ENCODE measurements around the gene GRAMD1B.
"Not testable (repeated sequence)": the region's sequence is repeated elsewhere in the genome, so short reads cannot be mapped to it uniquely, and the experiment has no call there.

Gene GRAMD1B

DNA sequence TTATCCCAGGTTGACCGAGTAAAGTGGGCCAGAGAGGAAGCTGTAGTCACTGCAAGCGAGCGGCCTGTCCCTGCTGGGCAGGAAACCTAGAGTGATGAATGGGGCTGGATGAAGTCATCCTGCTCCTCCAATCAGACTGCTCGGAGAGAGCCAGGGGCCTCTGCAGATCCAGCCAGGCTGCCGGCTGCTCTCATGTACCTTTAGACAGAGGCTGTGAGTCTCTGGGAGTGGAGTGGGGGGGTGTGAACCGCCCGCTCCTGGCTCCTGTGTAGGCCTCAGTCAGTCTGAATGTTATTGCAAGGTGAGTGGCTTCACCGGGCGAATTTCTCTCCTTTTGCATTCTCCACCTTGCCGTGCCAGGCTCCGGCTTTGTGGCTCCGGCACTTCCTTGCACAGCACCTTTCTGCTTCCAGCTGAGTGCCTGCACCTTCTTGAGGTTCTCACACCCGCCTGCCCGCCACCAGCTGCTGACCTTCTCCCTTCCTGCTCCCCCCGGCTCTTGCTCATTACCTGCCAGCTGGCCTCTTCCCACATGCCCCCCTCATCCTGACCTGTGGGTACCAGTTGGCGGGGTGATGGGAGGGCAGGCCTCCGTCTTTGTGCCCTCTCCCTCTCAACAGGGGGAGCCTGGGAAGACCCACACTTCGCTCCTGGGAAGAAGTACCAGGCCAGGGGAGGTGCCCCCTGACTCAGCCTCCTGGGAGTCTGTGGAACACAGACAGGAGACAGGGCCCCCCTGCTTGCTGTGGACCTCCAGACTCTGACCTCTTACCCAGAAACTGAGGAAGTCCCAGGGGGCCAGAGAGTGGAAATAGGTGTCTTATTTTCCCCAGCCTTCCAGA is 79.9 kb downstream of the GRAMD1B start:
- no peak for DNase-seq (ENCODE audit: low read depth in 2 of 2)

DNA sequence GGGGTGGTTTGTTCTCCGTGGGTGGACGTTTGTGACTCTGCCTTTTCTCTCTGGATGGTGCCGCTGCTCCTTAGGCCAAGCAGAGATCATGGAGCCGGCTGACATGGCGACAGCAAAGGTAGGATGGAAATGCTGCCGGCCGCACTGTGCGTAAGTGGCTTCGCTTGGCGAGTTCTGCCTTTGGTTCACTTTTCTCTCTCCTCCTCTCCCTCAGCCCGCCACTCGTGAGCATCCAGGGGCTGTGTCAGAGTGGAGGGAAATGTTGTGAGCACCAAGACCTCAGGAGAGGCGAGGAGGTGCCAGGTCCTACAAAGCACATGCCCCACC is 80.5 kb downstream of the GRAMD1B start:
- no peak for DNase-seq (ENCODE audit: low read depth in 2 of 2)

- peak in 1 of 2 donors; percentile 14 for DNase-seq (ENCODE audit: low read depth in 2 of 2)
These were observed 81.2 kb downstream of the GRAMD1B start for GRCh38 chr11:123511037-123511870.

GRCh38 chr11:123513309-123513708 is 83.2 kb downstream of the GRAMD1B start:
- DNase-seq (ENCODE audit: low read depth in 2 of 2): not testable (repeated sequence)

DNA sequence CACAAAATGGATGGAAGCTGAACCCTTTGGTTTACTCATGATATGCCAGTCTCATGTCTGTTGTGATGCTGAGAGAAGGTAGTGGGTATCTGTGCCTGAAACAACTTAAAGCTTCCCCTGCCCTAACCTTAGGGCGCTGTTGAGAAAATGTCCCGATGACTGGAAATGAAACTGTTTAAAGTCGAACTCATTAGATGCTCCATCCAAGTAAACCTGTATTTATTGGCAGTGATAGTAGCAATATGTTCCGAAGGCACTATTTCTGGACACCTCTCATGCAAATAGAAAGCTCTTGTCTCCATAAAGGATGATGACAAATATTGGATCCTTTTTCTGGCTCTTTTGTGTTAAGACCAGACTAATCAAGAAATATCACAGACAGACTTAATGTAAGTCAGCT is 86.2 kb downstream of the GRAMD1B start:
- no peak for DNase-seq (ENCODE audit: low read depth in 2 of 2)

GRCh38 chr11:123517559-123518364 is 87.7 kb downstream of the GRAMD1B start:
- no peak for DNase-seq (ENCODE audit: low read depth in 2 of 2)

DNA sequence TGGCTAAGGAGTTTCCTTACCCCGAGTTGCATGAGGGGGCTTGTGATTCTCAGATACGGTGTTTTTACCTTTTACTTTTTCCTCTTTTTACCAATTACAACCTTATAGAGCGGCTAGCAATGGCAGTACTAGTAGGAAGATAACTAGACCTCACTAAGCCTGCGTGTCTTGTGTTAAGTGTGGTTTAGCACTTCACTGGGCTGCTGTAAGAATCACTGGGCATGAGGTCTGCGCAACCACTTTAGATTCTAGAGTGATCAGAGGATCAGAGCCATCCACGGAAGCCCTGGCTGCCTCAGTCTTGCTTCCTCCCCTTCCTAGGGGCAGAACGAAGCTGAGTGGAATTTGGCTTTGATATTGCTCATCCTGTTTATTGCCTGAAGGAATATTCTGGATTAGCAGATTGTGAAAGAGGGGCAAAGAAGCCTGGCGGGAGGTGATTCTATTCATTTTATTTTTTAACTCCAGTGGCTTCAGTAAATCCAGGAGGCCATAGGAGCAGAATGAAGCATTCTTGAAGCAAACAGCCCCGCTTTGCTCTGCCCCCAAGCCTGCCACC is 88.5 kb downstream of the GRAMD1B start:
- DNase-seq (ENCODE audit: low read depth in 2 of 2): no peak

DNA sequence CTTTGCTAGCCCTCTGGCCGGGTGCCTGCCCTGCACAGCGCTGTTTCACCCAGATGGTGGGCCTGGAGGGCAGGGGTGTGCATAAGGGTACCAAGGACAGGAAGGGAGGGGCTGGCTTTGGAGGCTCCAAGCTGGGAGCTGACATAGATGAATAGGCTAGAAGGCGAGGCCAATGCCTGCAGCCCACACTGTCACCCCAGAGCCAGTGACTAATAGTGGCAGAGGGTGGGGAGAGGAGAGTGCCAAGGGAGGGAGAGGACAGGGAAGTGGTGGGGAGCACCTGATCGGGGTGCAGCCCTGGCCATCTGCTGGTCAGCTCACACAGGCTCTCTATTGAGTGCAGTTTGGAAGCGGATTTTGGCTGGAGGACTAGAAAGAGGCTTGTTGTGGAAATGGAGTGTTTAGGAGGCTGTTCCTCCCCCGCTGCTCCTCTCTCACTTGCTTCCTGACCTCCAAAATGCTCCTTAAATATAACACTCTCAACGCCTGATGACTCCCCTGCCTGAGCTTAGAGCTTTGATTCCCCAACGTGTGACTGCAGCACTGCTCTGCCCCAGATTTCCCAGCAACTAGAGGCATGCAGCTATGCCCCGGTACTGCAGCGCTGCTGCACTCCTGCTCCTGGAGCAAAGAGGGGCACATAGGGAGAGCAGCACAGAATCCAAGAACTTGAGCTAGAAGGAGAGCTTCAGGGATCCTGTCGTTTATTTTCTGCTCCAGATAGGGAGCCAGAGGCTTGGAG is 89.2 kb downstream of the GRAMD1B start:
- DNase-seq (ENCODE audit: low read depth in 2 of 2): no peak

GRCh38 chr11:123519797-123520193 is 89.7 kb downstream of the GRAMD1B start:
- no peak for DNase-seq (ENCODE audit: low read depth in 2 of 2)

GRCh38 chr11:123520476-123520875 is 90.4 kb downstream of the GRAMD1B start:
- DNase-seq (ENCODE audit: low read depth in 2 of 2): not testable (repeated sequence)

DNA sequence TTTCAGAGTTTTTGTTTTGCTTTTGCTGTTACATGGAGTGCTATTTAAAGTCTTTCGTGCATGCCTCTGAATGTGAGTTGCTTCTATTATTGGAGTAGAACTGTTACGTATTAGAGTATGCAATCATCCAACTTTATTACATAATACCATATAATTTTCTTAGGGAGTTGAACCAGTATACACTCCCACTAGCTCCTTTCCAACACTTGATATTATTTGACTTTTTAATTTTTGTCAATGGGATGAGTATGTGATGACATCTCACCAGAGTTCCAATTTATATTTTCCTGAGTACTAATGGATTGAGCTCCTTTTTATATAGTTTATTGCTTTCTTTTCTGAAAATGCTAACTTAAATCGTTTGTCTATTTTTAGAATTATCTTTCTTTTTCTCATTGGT is 90.9 kb downstream of the GRAMD1B start:
- no peak for DNase-seq (ENCODE audit: low read depth in 2 of 2)

DNA sequence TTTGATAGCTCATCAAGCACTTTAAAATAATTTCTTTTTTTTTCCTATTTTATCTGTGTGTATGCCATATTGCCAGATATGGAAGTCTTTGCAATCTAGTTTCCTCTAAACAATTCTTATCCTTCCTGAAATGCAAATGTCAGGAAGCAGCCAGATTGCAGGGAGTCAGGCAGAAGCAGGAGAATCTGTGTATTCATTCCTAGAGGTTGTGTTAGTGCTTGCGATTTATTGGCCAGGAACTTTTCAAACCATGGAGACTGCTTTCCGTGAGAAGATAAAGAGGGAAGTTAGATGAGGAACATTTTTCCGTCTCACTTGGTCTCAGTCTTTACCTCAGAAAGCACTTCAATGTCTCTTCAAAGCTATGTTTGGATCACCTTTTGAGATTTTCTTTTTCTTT is 91.9 kb downstream of the GRAMD1B start:
- no peak for DNase-seq (ENCODE audit: low read depth in 2 of 2)

DNA sequence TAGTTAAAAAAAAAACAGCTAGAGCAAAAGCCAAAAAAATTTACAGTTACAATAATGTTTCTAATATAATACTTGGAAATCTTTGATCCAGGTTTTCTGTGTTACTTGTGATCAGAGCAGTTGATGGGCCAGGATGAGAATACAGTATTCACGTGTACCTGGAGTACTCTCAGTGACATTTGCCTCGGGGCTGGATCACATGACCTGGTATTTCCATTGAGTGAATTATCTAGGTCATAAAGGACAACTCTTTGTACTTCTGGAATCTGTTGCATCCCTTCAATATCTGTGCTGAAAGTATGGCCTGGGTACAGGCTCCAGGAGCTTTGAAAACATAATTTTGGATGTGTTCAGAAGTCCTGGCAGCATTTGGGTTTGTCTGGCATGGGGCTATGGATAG is 93.5 kb downstream of the GRAMD1B start:
- no peak for DNase-seq (ENCODE audit: low read depth in 2 of 2)

DNA sequence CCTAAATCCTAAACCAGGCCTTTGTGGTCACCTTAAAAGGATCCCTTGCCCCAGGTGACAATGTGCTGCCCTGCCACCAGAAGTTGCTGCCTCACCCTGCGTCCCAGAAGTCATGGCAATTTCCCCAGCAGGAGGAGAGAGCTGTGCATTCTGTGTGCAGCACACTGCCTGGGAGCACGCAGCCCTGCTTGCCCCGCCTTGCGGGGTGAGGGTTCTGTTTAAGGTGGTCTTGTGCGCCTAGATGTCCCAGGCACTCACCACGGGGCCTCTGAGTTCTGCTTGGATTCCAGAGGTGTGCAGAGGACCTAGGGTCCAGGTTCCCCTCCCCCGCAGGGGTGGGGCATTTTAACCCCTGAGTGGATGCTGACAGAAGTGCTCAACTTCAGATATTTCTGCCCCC is 95.0 kb downstream of the GRAMD1B start:
- DNase-seq (ENCODE audit: low read depth in 2 of 2): no peak

- DNase-seq (ENCODE audit: low read depth in 2 of 2): no peak
These were observed 95.4 kb downstream of the GRAMD1B start for GRCh38 chr11:123525511-123525918.

DNA sequence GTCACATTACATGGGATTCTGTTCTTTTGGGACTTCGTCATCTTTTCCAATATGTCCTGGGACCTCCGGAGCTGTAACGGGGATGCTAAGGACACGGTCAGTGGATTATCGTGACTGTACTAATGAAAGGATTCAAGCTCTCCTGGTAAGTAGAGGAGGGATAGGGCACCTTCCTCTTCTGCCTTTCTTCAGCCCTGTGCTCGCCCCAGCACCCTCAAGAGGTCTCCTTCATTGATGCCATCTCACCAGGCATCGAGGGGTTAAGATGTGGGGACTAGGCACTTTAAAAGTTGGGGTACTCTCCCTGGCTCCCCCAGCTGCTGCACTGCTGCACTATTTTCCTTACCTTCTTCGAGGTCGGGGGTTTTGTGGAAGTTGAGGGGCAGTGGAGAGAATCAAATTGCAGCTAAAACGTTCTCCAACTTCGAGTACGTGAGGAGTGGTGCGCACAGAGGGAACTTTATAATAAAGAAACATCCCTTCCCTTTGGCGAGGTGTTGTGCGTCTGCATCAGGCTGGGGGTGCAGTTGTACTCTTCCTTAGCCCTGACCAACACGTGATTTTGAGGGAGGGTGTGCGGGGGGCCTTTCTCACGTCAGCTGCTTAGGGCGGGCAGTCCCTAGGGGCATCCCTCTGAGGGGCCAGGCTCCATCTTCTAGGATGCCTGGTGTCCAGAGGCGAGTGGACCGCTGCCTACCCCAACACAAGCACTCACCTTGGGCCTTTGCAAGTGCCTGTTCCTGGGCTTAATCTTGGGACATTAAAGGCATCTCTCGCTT is 96.1 kb downstream of the GRAMD1B start:
- no peak for DNase-seq (ENCODE audit: low read depth in 2 of 2)

GRCh38 chr11:123526918-123527317 is 96.8 kb downstream of the GRAMD1B start:
- DNase-seq (ENCODE audit: low read depth in 2 of 2): no peak

DNA sequence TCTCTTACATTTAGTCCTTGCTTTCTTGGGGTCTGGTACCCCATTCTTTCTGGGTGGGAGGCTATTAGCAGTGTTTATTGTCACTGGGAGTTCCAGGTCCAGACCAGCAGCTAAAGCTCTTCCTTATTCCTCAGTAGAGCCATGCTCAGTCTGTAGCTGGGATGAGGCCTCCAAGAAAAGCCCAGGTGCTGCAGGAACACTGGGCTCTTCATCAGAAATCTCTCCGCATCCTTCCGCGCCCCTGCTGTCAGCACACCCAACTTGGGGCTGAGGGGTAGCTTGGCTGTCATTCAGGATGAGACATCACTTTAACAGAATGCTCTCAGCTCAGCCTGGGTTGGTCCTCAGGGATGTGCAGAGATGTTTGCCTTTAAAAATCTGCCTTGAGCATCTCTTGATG is 97.5 kb downstream of the GRAMD1B start:
- no peak for DNase-seq (ENCODE audit: low read depth in 2 of 2)

- DNase-seq (ENCODE audit: low read depth in 2 of 2): no peak
These were observed 97.9 kb downstream of the GRAMD1B start for GRCh38 chr11:123527947-123528346.

DNA sequence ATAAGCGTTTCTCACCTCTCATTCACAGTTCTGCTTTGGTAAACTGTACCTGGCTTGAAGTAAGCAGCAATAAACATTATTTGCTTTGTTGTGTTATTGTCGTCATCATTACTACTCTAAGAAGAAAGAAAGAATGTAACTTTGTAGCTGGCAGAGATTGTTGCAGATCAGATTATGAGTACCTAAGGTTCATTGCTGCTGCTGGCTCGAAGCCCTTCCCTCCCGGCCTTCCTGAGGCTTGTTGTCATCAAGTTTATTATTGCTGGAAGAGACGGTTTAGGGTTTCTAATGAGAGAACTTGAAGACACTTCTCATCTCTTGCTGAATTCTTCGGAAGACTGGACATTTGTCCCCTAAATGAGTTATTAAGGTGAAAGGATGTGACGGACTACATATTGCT is 101.3 kb downstream of the GRAMD1B start:
- no peak for DNase-seq (ENCODE audit: low read depth in 2 of 2)
